ENCODE results near the gene LRRFIP2. TPM values are rescaled to one million over a fixed set of nuclear protein-coding genes. Genes with fewer than 3 reads are reported as not detected.

The LRRFIP2 gene
- total and polyA plus RNA-seq, 2 experiments from 2014 or later, result 77.6 to 77.7 TPM

- H3K4me1 ChIP-seq (ENCODE audit: insufficient read depth), result peaks cover 34% of the 10 kb centered on the region
- H3K36me3 ChIP-seq (ENCODE audit: low read depth), result peaks cover 19% of the 10 kb centered on the region; the same call in 1 of the 2 replicates
- in situ Hi-C loops (cut with MboI), result no loop called here
- H3K27ac ChIP-seq, result peak overlapping the region; percentile 76
- H4K20me1 ChIP-seq (ENCODE audit: insufficient read depth), result no peaks in the 10 kb centered on the region
- no peak overlapping the region for H2AFZ ChIP-seq
- no peak for TF ChIP-seq EZH2 (IDR thresholded peaks at IDR 0.05; ENCODE audit: insufficient read depth, poor library complexity, severe bottlenecking)
- TF ChIP-seq EZH2phosphoT487 (IDR thresholded peaks at IDR 0.05; ENCODE audit: insufficient read depth, low read depth), result no peak
- H3K4me3 ChIP-seq, result no peak overlapping the region
- peak; percentile 92 for DNase-seq
- H3K9me3 ChIP-seq (ENCODE audit: low read depth), result no peaks in the 10 kb centered on the region
- no peaks in the 10 kb centered on the region for H3K27me3 ChIP-seq (replicated peaks; ENCODE audit: insufficient read depth)
- H3K4me2 ChIP-seq (ENCODE audit: unreplicated experiment), result peak overlapping the region; percentile 37
- peaks cover 84% of the 10 kb centered on the region for H3K79me2 ChIP-seq (ENCODE audit: insufficient read depth)
- H3F3A ChIP-seq (ENCODE audit: insufficient read depth), result peaks cover 22% of the 10 kb centered on the region
- H3K9me2 ChIP-seq (ENCODE audit: insufficient read depth), result no peaks in the 10 kb centered on the region
- WGBS, 2 experiments (ENCODE audit: low coverage in 1 of 2, low lambda C conversion rate in 2 of 2, missing lambda C conversion rate in 2 of 2), result 73 to 79% methylated on average over 2 of the region's 2 CpGs
- no peak overlapping the region for H3K9ac ChIP-seq
Observed at GRCh38 chr3:37114251-37115145, 59.9 kb downstream of the LRRFIP2 start.

GRCh38 chr3:37112987-37113386, 61.4 kb downstream of the LRRFIP2 start:
- Histone ChIP-seq H3K4me3 (no peak overlapping the region), H3K9me3 (ENCODE audit: low read depth) (no peaks in the 10 kb centered on the region), H3K9me2 (ENCODE audit: insufficient read depth) (no peaks in the 10 kb centered on the region), H3F3A (ENCODE audit: insufficient read depth) (peaks cover 22% of the 10 kb centered on the region), H3K4me1 (ENCODE audit: insufficient read depth) (peaks cover 34% of the 10 kb centered on the region), H4K20me1 (ENCODE audit: insufficient read depth) (no peaks in the 10 kb centered on the region), H3K27me3 (replicated peaks; ENCODE audit: insufficient read depth) (no peaks in the 10 kb centered on the region), H3K9ac (no peak overlapping the region), H3K27ac (no peak overlapping the region), H3K36me3 (ENCODE audit: low read depth) (peaks cover 19% of the 10 kb centered on the region; the same call in 1 of the 2 replicates), H3K4me2 (ENCODE audit: unreplicated experiment) (peak overlapping the region; percentile 5), H2AFZ (no peak overlapping the region), H3K79me2 (ENCODE audit: insufficient read depth) (peaks cover 86% of the 10 kb centered on the region)
- in situ Hi-C loops (cut with MboI), result no loop called here
- TF ChIP-seq EZH2 (IDR thresholded peaks at IDR 0.05; ENCODE audit: insufficient read depth, poor library complexity, severe bottlenecking), result no peak
- no peak for TF ChIP-seq EZH2phosphoT487 (IDR thresholded peaks at IDR 0.05; ENCODE audit: insufficient read depth, low read depth)
- DNase-seq, result no peak
- 86 to 94% methylated on average over 1 of the region's 1 CpG for WGBS, 2 experiments (ENCODE audit: low coverage in 1 of 2, low lambda C conversion rate in 2 of 2, missing lambda C conversion rate in 2 of 2)

GRCh38 chr3:37111199-37111598, 63.2 kb downstream of the LRRFIP2 start:
- H3K79me2 ChIP-seq (ENCODE audit: insufficient read depth), result peaks cover 89% of the 10 kb centered on the region
- TF ChIP-seq EZH2phosphoT487 (IDR thresholded peaks at IDR 0.05; ENCODE audit: insufficient read depth, low read depth), result no peak
- TF ChIP-seq EZH2 (IDR thresholded peaks at IDR 0.05; ENCODE audit: insufficient read depth, poor library complexity, severe bottlenecking), result no peak

GRCh38 chr3:37107846-37108245, 66.5 kb downstream of the LRRFIP2 start:
- H3K4me2 ChIP-seq (ENCODE audit: unreplicated experiment), result no peak overlapping the region
- H3K27ac ChIP-seq, result no peak overlapping the region
- H3K9me3 ChIP-seq (ENCODE audit: low read depth), result no peaks in the 10 kb centered on the region
- no peaks in the 10 kb centered on the region for H4K20me1 ChIP-seq (ENCODE audit: insufficient read depth)
- no peak for DNase-seq
- 0 out of 2 replicates have a peak, but pooled peaks cover 13% of the 10 kb centered on the region for H3K36me3 ChIP-seq (ENCODE audit: low read depth)
- in situ Hi-C loops (cut with MboI), result no loop called here
- no peak overlapping the region for H3K9ac ChIP-seq
- no peak for TF ChIP-seq EZH2 (IDR thresholded peaks at IDR 0.05; ENCODE audit: insufficient read depth, poor library complexity, severe bottlenecking)
- TF ChIP-seq EZH2phosphoT487 (IDR thresholded peaks at IDR 0.05; ENCODE audit: insufficient read depth, low read depth), result no peak
- 98% methylated on average over 2 of the region's 2 CpGs for WGBS, 2 experiments (ENCODE audit: low coverage in 1 of 2, low lambda C conversion rate in 2 of 2, missing lambda C conversion rate in 2 of 2)
- H3K79me2 ChIP-seq (ENCODE audit: insufficient read depth), result peaks cover 95% of the 10 kb centered on the region
- no peaks in the 10 kb centered on the region for H3K9me2 ChIP-seq (ENCODE audit: insufficient read depth)
- 0 out of 2 replicates have a peak, but pooled peaks cover 1% of the 10 kb centered on the region for H3F3A ChIP-seq (ENCODE audit: insufficient read depth)
- H3K4me3 ChIP-seq, result no peak overlapping the region
- no peaks in the 10 kb centered on the region for H3K27me3 ChIP-seq (replicated peaks; ENCODE audit: insufficient read depth)
- H3K4me1 ChIP-seq (ENCODE audit: insufficient read depth), result peaks cover 12% of the 10 kb centered on the region
- H2AFZ ChIP-seq, result no peak overlapping the region

More at GRCh38 chr3:37111199-37111598, 63.2 kb downstream of the LRRFIP2 start:
- Histone ChIP-seq H3K9ac (no peak overlapping the region), H3K4me3 (no peak overlapping the region), H4K20me1 (ENCODE audit: insufficient read depth) (no peaks in the 10 kb centered on the region), H3F3A (ENCODE audit: insufficient read depth) (peaks cover 22% of the 10 kb centered on the region), H3K9me2 (ENCODE audit: insufficient read depth) (no peaks in the 10 kb centered on the region), H3K27ac (no peak overlapping the region), H3K9me3 (ENCODE audit: low read depth) (no peaks in the 10 kb centered on the region), H3K36me3 (ENCODE audit: low read depth) (peaks cover 18% of the 10 kb centered on the region; the same call in 1 of the 2 replicates), H2AFZ (no peak overlapping the region), H3K4me2 (ENCODE audit: unreplicated experiment) (no peak overlapping the region), H3K4me1 (ENCODE audit: insufficient read depth) (peaks cover 34% of the 10 kb centered on the region), H3K27me3 (replicated peaks; ENCODE audit: insufficient read depth) (no peaks in the 10 kb centered on the region)
- in situ Hi-C loops (cut with MboI), result no loop called here
- DNase-seq, result no peak
- WGBS, 2 experiments (ENCODE audit: low coverage in 1 of 2, low lambda C conversion rate in 2 of 2, missing lambda C conversion rate in 2 of 2), result 58 to 76% methylated on average over 2 of the region's 2 CpGs

Data from GM23248 (cell line).